Glomerular endothelial cell (primary cell): Measurements from ENCODE around the gene ZNF358. TPM values are rescaled to one million over a fixed set of nuclear protein-coding genes. Genes with fewer than 3 reads are reported as not detected.

Experiments used
- DNase-seq: peaks from one replicate; pipeline ENCODE4 v3.0.0-alpha.2; 2011; ENCODE audit warnings: low read depth, low spot score; ENCODE audit errors: extremely low read depth
- total RNA-seq: library from RNA; depleted of rRNA; stranded (reverse); fragments of >200 nt; gene quantifications from 2 replicates; pipeline ENCODE4 v1.2.3, GENCODE V29; 2015

The ZNF358 gene
- total RNA-seq = 56.9 and 70.4 TPM in 2 replicates

GRCh38 chr19:7515645-7516151 lies at the start of gene ZNF358:
Gene ZNF358 (plus strand): TSS chr19:7516103. CDS start chr19:7519243, 3,140 bp downstream.
- DNase-seq = no peak

- no peak for DNase-seq
Observed at GRCh38 chr19:7467009-7467989, 48.6 kb upstream of the ZNF358 start.

GRCh38 chr19:7468840-7469239 lies 47.1 kb upstream of the ZNF358 start:
- DNase-seq = no peak

DNA sequence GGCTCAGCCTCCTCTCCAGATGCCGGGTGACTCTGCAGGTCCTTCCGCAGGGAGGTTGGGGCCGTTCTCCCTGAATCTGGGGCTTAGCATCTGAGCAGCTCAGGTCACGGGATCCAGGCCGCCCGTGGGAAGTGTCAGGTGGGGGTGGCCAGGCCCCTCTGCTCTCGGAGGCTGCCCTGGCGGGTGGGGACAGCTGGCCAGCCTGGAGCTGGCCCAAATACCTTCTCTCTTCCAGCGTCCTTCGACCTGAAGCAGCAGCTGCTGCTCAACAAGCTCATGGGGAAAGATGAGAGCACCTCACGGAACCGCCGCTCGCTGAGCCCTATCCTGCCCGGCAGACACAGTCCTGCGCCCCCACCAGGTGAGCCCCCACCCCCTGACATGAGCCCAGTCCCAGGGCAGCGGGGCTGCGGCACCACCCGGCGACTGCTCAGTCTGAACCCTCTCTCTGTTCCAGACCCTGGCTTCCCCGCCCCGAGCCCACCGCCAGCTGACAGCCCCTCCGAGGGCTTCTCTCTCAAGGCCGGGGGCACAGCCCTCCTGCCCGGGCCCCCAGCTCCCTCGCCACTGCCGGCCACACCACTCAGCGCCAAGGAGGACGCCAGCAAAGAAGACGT lies 46.1 kb upstream of the ZNF358 start:
- DNase-seq = no peak

DNA sequence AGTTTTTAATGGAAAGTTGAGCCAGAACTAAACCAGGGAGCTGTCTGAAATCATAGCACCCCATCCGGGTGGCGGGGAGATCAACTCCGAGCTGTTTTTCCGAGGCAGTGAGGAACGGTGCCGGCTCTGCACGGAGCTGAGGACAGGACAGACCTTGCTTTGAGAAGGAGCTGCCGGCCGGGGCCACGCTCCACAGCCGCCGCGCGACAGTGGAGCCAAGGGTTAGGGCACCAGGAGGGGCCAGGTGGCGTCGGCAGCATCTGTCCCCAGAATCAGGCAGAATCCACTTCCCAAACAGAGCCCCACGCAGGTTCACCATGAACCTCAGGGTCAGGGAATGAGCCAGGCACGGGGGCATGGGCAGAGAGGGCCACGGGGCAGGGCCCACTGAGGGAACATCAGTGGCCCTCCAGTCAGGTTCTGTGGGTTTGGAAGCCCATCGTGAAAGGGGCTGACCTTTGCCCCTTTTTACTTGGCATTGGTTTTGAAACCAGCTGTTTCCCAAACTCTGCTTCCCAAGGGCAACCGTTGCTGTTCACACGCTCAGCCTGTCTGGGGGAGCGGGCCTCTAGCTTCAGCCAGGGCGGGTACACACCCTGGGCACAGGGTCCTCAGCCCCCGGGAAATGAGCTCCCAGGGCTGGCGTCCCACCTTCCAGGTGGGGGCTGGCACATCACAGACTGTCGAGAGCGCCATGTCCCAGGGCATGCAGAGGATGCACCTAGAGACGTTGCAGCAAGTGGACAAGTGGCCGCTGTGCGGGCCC lies 45.2 kb upstream of the ZNF358 start:
- no peak for DNase-seq

- DNase-seq = no peak
Observed at GRCh38 chr19:7471696-7472615, 43.9 kb upstream of the ZNF358 start.

- no peak for DNase-seq
Observed at GRCh38 chr19:7475665-7476064, 40.2 kb upstream of the ZNF358 start.

- DNase-seq = no peak
Observed at GRCh38 chr19:7476241-7476640, 39.7 kb upstream of the ZNF358 start.

- no peak for DNase-seq
Observed at GRCh38 chr19:7476777-7477494, 39.0 kb upstream of the ZNF358 start.

DNA sequence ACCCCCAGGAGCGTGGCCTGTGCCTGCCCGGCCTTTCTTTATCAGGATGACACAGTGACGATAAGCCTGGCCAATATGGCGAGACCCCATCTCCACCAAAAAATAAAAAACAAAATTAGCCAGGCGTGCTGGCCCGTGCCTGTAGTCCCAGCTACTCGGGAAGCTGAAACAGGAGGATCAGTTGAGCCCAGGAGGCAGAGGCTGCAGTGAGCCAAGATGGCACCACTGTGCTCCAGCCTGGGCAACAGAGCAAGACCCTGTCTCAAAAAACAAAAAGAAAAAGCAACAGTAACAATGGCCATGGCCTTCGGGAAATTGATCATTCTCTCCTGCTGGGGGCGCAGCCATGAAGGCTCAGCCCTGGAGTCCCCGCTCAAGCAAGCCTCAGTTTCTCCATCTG lies 38.1 kb upstream of the ZNF358 start:
- DNase-seq = no peak

GRCh38 chr19:7478173-7478842 lies 37.6 kb upstream of the ZNF358 start:
- DNase-seq = no peak

GRCh38 chr19:7478843-7479227 lies 37.1 kb upstream of the ZNF358 start:
- no peak for DNase-seq

DNA sequence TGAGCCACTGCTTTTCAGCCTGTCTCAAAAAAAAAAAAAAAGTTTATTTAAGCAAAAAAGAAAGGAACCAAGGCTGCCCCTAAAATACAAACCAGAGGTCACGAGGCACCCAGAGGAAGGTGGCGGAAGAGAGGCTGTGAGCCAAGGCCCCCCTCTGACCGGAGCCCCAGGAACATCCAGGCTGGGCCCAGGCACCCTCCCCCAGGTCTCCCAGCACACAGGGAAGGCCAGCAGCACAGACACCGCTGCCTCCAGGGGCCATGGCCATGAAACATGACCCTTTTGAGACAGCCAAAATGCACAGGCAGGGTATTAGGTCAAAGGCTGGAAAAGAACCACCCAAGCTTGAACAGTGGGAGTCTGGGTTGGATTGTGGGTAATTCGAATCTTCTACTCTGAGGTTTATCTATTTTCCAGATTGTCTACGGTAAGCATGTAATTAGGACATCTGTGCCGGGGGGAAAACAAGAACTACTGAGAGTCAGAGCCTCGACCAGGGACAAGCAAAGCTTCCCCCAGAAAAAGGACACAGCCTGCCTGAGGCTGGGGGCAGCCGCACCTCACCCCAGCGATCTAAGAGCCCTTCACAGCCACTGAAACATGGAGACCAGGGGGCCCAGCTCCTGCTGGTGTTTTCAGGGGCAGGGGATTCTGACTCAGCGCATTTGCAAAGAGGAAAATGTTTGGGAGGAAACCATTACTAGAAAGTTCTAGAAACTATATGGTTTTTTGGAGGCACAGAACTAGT lies 35.5 kb upstream of the ZNF358 start:
- no peak for DNase-seq

DNA sequence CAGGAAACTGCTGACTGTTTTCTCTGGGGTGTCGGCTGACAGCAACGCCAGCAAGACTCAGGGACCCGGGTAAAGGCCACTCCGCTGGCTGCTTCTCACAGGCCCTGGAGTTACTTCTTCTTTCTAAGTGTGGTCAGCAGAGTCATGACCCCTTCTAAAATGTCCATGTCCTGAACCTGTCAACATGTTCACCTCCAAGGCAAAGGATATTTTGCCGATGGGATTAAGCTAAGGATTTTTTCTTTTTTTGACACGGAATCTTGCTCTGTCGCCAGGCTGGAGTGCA lies 35.0 kb upstream of the ZNF358 start:
- DNase-seq = no peak

DNA sequence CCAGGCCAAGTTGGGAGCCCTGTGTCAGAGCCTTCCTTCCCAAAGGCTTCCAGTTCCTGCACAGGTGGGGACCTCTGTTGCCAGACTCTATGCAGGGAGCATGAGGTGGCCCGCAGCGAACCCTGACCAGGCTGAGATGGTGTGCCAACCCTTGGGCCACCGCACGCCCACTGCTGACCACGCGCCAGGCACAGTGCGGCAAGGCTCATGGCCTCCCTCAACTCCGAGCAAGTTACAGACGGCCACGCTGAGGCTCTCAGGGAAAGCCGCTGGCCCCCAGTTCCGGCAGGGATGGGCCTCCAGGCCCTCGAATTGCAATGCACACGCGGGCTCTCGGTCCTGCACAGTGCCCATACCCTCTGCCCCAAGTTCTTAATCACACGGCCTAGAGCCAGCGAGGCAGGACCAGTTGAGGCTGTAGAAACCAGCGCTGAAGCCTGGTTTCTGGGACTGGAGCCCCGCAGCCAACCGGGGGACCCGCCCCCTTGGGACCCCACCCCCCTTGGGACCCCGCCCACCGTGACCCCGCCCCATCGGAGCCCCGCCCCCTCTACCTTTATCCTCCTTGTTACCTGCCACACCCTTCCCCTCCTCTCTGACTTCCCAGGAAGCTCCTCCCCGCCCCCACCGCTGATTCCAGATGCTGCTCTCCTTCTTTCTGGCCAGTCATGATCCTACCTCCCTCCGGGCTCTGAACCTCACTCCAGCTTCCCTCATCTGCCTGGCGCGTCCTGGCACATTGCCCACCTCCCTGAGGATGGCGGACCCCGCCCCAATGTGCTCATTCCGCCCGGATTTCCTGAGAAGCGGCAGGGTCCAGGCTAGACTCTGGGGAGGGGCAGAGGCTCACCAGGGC lies 33.1 kb upstream of the ZNF358 start:
- no peak for DNase-seq

- no peak for DNase-seq
Observed at GRCh38 chr19:7483720-7484201, 32.1 kb upstream of the ZNF358 start.

DNA sequence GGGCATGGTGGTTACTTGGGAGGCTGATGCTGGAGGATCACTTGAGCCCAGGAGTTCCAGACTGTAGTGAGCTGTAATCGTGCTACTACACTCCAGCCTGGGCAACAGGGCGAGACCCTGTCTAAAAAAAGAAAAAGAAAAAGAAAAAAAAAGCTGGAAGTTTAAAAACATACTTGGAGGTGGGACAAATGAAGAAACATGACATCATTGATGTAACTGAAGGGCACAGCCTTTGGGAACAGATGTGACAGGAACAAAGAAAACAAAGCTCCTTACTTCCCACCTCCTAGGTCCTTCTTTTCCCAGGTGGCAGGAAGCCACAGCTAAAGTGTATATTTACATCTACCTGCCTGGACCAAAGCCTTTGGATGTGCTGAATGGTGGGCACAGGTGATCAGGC lies 29.0 kb upstream of the ZNF358 start:
- no peak for DNase-seq
